ENCODE data around the gene RMI2. TPM values are rescaled to one million over a fixed set of nuclear protein-coding genes. Genes with fewer than 3 reads are reported as not detected.

Gene RMI2
- total RNA-seq, 1 experiment from 2014 or later: 11.1 TPM

GRCh38 chr16:11301645-11302501, 43.4 kb upstream of the RMI2 start:
- Histone ChIP-seq H3K4me3 (ENCODE audit: low read depth in 2 of 2, low read length in 2 of 2) (no peak overlapping the region), H3K27ac (ENCODE audit: low read length) (peak overlapping the region; percentile 23; the same call in 1 of the 2 replicates), H3K4me1 (ENCODE audit: control insufficient read depth, insufficient read depth, low read length) (peaks cover 9% of the 10 kb centered on the region), H3K36me3 (ENCODE audit: control insufficient read depth, insufficient read depth, low read length) (no peaks in the 10 kb centered on the region), H3K9me3 (ENCODE audit: control insufficient read depth, insufficient read depth, low read depth, low read length) (no peaks in the 10 kb centered on the region), H3K27me3 (ENCODE audit: control insufficient read depth, insufficient read depth, low read length) (no peaks in the 10 kb centered on the region)
- intact Hi-C loops (cut with micrococcal nuclease; ENCODE audit: unreplicated experiment): no loop called here
- CTCF ChIA-PET: no interaction called here
- TF ChIP-seq, protein P1, sequence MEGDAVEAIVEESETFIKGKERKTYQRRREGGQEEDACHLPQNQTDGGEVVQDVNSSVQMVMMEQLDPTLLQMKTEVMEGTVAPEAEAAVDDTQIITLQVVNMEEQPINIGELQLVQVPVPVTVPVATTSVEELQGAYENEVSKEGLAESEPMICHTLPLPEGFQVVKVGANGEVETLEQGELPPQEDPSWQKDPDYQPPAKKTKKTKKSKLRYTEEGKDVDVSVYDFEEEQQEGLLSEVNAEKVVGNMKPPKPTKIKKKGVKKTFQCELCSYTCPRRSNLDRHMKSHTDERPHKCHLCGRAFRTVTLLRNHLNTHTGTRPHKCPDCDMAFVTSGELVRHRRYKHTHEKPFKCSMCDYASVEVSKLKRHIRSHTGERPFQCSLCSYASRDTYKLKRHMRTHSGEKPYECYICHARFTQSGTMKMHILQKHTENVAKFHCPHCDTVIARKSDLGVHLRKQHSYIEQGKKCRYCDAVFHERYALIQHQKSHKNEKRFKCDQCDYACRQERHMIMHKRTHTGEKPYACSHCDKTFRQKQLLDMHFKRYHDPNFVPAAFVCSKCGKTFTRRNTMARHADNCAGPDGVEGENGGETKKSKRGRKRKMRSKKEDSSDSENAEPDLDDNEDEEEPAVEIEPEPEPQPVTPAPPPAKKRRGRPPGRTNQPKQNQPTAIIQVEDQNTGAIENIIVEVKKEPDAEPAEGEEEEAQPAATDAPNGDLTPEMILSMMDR (IDR thresholded peaks at IDR 0.05): no peak
- TF ChIP-seq POLR2AphosphoS5 (IDR thresholded peaks at IDR 0.05; ENCODE audit: low read depth, low read length): no peak
- TF ChIP-seq, protein P2, sequence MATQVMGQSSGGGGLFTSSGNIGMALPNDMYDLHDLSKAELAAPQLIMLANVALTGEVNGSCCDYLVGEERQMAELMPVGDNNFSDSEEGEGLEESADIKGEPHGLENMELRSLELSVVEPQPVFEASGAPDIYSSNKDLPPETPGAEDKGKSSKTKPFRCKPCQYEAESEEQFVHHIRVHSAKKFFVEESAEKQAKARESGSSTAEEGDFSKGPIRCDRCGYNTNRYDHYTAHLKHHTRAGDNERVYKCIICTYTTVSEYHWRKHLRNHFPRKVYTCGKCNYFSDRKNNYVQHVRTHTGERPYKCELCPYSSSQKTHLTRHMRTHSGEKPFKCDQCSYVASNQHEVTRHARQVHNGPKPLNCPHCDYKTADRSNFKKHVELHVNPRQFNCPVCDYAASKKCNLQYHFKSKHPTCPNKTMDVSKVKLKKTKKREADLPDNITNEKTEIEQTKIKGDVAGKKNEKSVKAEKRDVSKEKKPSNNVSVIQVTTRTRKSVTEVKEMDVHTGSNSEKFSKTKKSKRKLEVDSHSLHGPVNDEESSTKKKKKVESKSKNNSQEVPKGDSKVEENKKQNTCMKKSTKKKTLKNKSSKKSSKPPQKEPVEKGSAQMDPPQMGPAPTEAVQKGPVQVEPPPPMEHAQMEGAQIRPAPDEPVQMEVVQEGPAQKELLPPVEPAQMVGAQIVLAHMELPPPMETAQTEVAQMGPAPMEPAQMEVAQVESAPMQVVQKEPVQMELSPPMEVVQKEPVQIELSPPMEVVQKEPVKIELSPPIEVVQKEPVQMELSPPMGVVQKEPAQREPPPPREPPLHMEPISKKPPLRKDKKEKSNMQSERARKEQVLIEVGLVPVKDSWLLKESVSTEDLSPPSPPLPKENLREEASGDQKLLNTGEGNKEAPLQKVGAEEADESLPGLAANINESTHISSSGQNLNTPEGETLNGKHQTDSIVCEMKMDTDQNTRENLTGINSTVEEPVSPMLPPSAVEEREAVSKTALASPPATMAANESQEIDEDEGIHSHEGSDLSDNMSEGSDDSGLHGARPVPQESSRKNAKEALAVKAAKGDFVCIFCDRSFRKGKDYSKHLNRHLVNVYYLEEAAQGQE (IDR thresholded peaks at IDR 0.05; ENCODE audit: insufficient read depth in 1 of 2, low read depth in 2 of 2, low read length in 1 of 2): no peak
- no peak for TF ChIP-seq TCF7L2 (IDR thresholded peaks at IDR 0.05; ENCODE audit: low read depth, low read length)
- no peak for TF ChIP-seq SIN3A (IDR thresholded peaks at IDR 0.05; ENCODE audit: borderline replicate concordance, insufficient read depth, low read depth, low read length)
- DNase-seq (ENCODE audit: low read depth, low spot score): no peak
- POLR2A ChIA-PET: interaction anchor here (0.7 kb wide), 1 partner anchor 12 kb away, joined by 6 read pairs; no protein-coding TSS in a partner anchor
- ATAC-seq: no peak
- in situ Hi-C loops (cut with HindIII; ENCODE audit: low pct_unique_long_range_greater_than_20kb, low sequenced_read_pairs): no loop called here
- BruUV-seq (replicated peaks): no TSS peak

- DNase-seq (ENCODE audit: low read depth, low spot score): no peak
- no TSS peak for BruUV-seq (replicated peaks)
- H3K4me1 ChIP-seq (ENCODE audit: control insufficient read depth, insufficient read depth, low read length): peaks cover under 1% of the 10 kb centered on the region; the same call in 1 of the 2 replicates
- no peaks in the 10 kb centered on the region for H3K27me3 ChIP-seq (ENCODE audit: control insufficient read depth, insufficient read depth, low read length)
- H3K27ac ChIP-seq (ENCODE audit: low read length): no peak overlapping the region
- in situ Hi-C loops (cut with HindIII; ENCODE audit: low pct_unique_long_range_greater_than_20kb, low sequenced_read_pairs): no loop called here
- no peaks in the 10 kb centered on the region for H3K36me3 ChIP-seq (ENCODE audit: control insufficient read depth, insufficient read depth, low read length)
- intact Hi-C loops (cut with micrococcal nuclease; ENCODE audit: unreplicated experiment): no loop called here
- ChIA-PET POLR2A (no interaction called here), CTCF (no interaction called here)
- TF ChIP-seq, protein P1 (IDR thresholded peaks at IDR 0.05): no peak
- TF ChIP-seq TCF7L2 (IDR thresholded peaks at IDR 0.05; ENCODE audit: low read depth, low read length) (no peak), SIN3A (IDR thresholded peaks at IDR 0.05; ENCODE audit: borderline replicate concordance, insufficient read depth, low read depth, low read length) (no peak), POLR2AphosphoS5 (IDR thresholded peaks at IDR 0.05; ENCODE audit: low read depth, low read length) (no peak)
- TF ChIP-seq, protein P2 (IDR thresholded peaks at IDR 0.05; ENCODE audit: insufficient read depth in 1 of 2, low read depth in 2 of 2, low read length in 1 of 2): no peak
- H3K4me3 ChIP-seq (ENCODE audit: low read depth in 2 of 2, low read length in 2 of 2): no peak overlapping the region
- ATAC-seq: no peak
- H3K9me3 ChIP-seq (ENCODE audit: control insufficient read depth, insufficient read depth, low read depth, low read length): no peaks in the 10 kb centered on the region
Measured at GRCh38 chr16:11302977-11303376, 42.3 kb upstream of the RMI2 start.
